Urinary bladder (tissue), 4 donors: ENCODE measurements around the gene GYS2. TPM values are rescaled to one million over a fixed set of nuclear protein-coding genes. Genes with fewer than 3 reads are reported as not detected.
"Not testable (repeated sequence)": the region's sequence is repeated elsewhere in the genome, so short reads cannot be mapped to it uniquely, and the experiment has no call there.

Source experiments
- DNase-seq: peaks from one replicate; pipeline ENCODE4 v3.0.0-alpha.2; 2015; ENCODE audit errors: extremely low spot score
- H3K27ac ChIP-seq: one replicate; pipeline ENCODE4 v1.5.1; 2013; ENCODE audit warnings: low read depth, mild to moderate bottlenecking, moderate library complexity
- H3K36me3 ChIP-seq: one replicate; pipeline ENCODE4 v1.6.1; 2013; ENCODE audit warnings: mild to moderate bottlenecking, moderate library complexity; ENCODE audit not compliant: insufficient read depth
- H3K4me1 ChIP-seq: one replicate; pipeline ENCODE4 v1.6.1; 2013; ENCODE audit warnings: mild to moderate bottlenecking, moderate library complexity; ENCODE audit not compliant: insufficient read depth
- H3K4me3 ChIP-seq: one replicate; pipeline ENCODE4 v1.5.1; 2013; ENCODE audit warnings: low read depth, low read length
- WGBS: extraction: QIAGEN DNeasy Blood & Tissue Kit; methylation state at CpG from one replicate; pipeline ENCODE4 v1.1.7; 2013; 5-methylcytosine and 5-hydroxymethylcytosine counted together
- polyA plus RNA-seq: library from polyadenylated mRNA; stranded (reverse); fragments of 200-250 nt; gene quantifications from one replicate; pipeline ENCODE4 v1.2.3, GENCODE V29; 2013
- total RNA-seq: library from RNA; depleted of rRNA; stranded (reverse); fragments of >200 nt; gene quantifications from one replicate; pipeline ENCODE4 v1.2.3, GENCODE V29; 2014
- donor health status: healthy with polysubstance abuse.
- donor health status: healthy.

GYS2 gene
- total and polyA plus RNA-seq, 2 donors, result 0.04 TPM; not detected in 1

DNA sequence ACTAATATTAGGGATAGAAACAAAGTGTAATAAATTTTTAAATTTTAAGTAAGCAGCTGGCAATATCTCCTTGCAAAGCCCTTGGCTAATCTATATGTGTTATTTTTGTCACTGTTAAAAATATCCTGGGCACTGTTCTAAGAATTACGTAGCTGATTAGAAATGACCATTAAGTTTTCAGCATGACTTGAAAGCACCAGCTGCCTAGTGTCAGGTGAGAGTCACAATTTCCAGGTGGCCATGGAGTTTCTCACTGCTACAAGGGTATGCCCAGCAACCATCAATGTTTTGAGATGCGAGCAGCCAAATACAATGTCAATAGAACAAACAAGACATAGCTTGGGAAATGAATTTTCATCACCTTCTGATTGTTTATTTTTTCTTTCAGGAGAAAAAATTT lies 23.3 kb upstream of the GYS2 start:
- no peak overlapping the region for H3K4me3 ChIP-seq
- no peak for DNase-seq
- WGBS, result 97% methylated on average over 2 of the region's 2 CpGs
- H3K4me1 ChIP-seq, result no peaks in the 10 kb centered on the region
- H3K27ac ChIP-seq, result no peak overlapping the region
- H3K36me3 ChIP-seq, result peaks cover 5% of the 10 kb centered on the region

DNA sequence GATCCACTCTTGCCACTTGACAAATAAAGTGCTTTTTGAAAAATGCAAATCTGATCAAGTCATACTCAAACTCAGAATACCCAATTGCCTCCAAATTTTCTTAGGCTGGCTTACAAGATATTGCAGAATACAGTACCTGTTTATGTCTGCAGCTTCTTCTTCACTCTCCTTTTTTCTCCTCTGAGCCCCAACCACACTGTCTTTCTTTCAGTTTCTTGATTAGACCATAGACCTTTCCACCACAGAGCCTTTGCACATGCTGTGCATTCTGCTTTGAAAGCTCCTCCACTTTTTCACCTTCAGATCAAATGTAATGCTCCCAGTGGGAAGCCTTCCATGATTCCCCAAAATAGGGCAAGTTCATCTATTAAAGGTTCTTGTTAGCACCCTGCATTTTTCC lies 13.9 kb upstream of the GYS2 start:
- Histone ChIP-seq H3K27ac (no peak overlapping the region), H3K36me3 (no peaks in the 10 kb centered on the region), H3K4me3 (no peak overlapping the region), H3K4me1 (no peaks in the 10 kb centered on the region)
- DNase-seq, result no peak

DNA sequence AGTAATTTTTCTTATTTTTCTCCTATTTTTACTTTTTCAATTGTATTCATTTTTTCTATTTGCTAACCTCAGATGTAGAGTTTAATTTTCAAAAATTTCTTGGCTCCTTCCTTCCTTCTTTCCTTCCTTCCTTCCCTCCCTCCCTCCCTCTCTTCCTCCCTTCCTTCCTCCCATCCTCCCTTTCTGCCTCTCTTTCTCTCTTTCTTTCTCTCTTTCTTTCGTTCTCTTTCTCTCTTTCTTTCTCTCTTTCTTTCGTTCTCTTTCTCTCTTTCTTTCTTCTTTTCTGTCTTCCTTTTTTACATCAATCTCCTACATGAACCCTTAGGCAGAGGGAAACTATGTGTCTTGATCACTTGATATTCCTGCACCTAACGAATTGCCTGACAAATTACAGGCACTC lies 12.4 kb upstream of the GYS2 start:
- no peak for DNase-seq
- no peak overlapping the region for H3K4me3 ChIP-seq
- WGBS, result 93% methylated on average over 3 of the region's 3 CpGs
- H3K27ac ChIP-seq, result no peak overlapping the region
- no peaks in the 10 kb centered on the region for H3K4me1 ChIP-seq
- H3K36me3 ChIP-seq, result no peaks in the 10 kb centered on the region

DNA sequence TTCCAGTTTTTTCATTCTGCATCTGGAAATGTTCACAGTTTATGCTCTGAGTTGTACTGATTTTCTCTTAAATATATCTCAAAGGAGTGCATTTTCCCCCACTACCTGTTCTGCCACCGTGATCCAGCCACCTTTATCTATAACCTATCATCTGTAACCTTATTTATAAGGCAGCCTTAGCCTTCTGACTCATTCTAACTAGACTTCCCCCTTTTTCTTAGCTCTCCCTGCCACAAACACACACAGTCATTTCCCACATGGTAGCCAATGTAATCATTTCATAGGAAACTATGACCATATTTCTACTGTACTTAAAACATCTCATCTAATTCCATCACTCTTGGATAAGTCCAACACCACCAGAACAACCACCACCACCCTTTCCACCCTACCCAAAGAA lies 10.8 kb upstream of the GYS2 start:
- Histone ChIP-seq H3K4me1 (no peaks in the 10 kb centered on the region), H3K4me3 (no peak overlapping the region), H3K36me3 (no peaks in the 10 kb centered on the region), H3K27ac (no peak overlapping the region)
- 51% methylated on average over 1 of the region's 1 CpG for WGBS
- DNase-seq, result no peak

DNA sequence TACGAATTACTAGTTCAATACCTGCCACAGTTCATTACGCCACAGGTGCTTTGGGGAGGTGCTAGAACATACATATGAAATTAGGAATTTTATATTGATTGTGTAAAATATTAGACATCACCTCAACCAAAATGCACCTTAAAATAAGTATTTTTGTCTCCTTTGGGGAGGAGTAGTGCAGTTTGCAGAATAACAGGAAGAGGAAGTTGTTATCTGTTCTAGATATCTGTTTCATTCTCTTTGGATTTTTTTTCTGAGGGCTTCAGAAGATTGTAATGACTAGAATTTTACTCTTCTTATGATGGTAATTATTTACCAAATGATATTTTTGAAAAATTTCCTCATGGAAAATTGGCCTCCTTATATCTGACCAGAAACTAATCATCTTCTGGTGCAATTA lies 9.9 kb upstream of the GYS2 start:
- Histone ChIP-seq H3K4me1 (no peaks in the 10 kb centered on the region), H3K27ac (no peak overlapping the region), H3K4me3 (no peak overlapping the region), H3K36me3 (no peaks in the 10 kb centered on the region)
- 93% methylated on average over 2 of the region's 2 CpGs for WGBS
- no peak for DNase-seq

DNA sequence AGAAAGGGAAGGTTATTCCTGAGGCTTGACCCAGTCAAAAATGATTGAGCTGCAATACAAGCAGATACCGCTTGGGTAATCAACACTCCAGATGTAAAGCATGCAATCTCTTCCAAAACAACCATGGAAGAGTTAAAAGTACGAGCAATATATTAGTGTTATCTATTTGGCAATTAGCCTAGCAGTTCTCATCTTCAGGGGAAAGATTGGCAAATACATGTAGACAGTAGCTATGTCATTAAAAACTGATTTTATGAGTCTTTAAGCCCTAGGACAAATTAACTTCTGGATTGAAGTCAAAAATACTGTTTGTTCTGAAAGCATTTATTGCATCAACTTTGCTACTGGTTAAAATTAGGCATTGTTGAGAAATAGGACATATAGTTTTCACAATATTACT lies 9.3 kb upstream of the GYS2 start:
- Histone ChIP-seq H3K4me3 (no peak overlapping the region), H3K4me1 (no peaks in the 10 kb centered on the region), H3K27ac (no peak overlapping the region), H3K36me3 (no peaks in the 10 kb centered on the region)
- 39% methylated on average over 2 of the region's 2 CpGs for WGBS
- no peak for DNase-seq

DNA sequence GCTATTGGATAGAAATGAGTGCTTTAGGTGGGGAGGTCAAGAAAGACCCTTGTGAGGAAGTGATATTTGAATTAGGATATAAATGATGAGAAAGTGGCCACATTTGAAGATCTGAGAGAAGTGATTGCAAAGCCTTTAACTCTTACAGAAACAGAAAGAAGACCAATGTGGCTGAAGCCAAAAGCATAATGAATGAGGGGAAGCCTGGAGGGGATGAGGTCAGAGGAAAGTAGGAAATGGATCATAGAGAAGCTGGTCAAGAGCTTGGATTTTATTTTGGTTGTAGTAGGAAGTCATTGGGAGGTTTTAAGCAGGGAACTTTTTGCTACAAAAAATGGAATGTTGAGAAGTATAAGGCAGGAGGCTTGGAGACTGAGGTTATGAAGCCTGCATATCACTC lies 3.5 kb upstream of the GYS2 start:
- Histone ChIP-seq H3K27ac (no peak overlapping the region), H3K4me1 (no peaks in the 10 kb centered on the region), H3K4me3 (no peak overlapping the region), H3K36me3 (no peaks in the 10 kb centered on the region)
- DNase-seq, result no peak

DNA sequence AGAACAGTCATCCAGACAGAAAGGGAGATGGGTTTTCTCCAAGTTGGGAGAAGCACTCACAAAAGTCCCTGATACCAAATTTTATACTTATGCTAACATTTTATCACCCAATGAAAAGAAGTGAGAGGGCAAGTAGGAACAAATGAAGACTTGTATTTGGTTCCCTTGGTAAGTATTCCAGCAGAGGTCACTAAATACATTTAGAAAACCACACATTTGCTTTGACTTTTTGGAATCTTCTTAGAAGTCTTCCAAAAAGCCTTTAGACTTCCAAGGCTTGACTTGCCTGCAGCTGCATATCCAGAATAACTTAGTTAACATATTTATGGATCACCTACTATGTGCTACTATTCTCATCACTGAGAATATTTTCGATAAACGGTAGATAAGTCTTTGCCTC lies 3.1 kb upstream of the GYS2 start:
- no peak for DNase-seq
- no peak overlapping the region for H3K4me3 ChIP-seq
- H3K27ac ChIP-seq, result no peak overlapping the region
- 72% methylated on average over 2 of the region's 2 CpGs for WGBS
- H3K36me3 ChIP-seq, result no peaks in the 10 kb centered on the region
- no peaks in the 10 kb centered on the region for H3K4me1 ChIP-seq

DNA sequence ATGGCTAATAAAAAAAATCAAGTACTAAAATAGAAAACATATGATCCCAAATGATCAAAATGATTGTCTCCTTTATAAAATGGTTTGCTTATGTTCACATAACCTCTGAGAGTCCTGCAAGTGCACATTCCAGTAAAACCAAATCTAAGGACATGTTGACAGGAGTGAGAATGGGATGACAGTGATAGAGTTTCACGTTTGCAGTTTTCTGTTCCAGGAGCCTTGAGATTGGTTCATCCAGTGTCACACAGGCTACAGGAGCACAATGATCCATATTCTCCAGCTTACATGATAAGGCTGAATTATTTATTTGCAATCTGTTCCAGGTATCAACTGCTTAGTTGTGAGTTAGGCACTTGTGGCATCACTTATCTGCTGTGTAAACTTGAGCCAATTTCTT lies 1.5 kb upstream of the GYS2 start:
- DNase-seq, result no peak
- H3K36me3 ChIP-seq, result no peaks in the 10 kb centered on the region
- H3K27ac ChIP-seq, result no peak overlapping the region
- WGBS, result 44% methylated on average over 1 of the region's 1 CpG
- no peaks in the 10 kb centered on the region for H3K4me1 ChIP-seq
- H3K4me3 ChIP-seq, result no peak overlapping the region

DNA sequence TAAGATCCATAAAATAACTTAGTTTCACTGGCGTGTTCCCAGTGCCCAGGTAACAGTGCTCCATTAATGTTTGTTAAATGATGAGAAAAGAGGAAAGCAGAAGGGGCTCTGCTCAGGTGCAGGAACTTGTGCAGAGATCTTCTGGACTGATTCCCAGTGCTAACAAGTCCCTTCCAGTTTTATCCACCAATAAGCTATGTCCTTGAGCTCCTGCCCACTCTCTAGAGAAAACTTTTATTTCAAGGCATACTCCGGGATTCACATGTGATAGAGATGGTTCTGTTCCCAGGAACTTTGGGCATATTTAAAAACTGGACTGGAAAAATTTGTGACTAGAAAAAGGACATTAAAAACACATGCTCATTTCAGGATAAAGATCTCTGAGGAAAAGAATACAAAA lies 1.9 kb downstream of the GYS2 start:
- H3K4me1 ChIP-seq, result no peaks in the 10 kb centered on the region
- H3K4me3 ChIP-seq, result no peak overlapping the region
- WGBS, result 56% methylated on average over 2 of the region's 2 CpGs
- H3K36me3 ChIP-seq, result no peaks in the 10 kb centered on the region
- no peak overlapping the region for H3K27ac ChIP-seq
- no peak for DNase-seq

DNA sequence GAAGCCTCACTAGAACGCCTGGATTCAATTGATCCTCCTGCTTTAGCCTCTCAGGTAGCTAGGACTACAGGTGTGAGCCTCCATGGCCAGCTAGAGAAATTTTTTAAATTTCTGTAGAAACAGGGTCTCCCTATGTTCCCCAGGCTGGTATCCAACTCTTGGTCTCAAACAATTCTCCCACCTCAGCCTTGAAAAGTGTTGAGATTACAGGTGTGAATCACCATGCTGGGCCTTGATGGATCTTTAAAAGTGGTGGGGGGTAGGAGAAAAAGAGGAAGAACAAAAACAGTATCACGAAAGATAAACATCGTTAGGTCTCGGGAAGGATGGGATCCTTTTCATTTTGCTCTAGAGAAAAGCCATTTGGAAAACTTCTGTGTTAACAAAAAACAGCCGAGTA lies 4.5 kb downstream of the GYS2 start:
- no peak overlapping the region for H3K27ac ChIP-seq
- no peaks in the 10 kb centered on the region for H3K4me1 ChIP-seq
- DNase-seq, result no peak
- WGBS, result 56% methylated on average over 5 of the region's 5 CpGs
- H3K4me3 ChIP-seq, result no peak overlapping the region
- no peaks in the 10 kb centered on the region for H3K36me3 ChIP-seq

DNA sequence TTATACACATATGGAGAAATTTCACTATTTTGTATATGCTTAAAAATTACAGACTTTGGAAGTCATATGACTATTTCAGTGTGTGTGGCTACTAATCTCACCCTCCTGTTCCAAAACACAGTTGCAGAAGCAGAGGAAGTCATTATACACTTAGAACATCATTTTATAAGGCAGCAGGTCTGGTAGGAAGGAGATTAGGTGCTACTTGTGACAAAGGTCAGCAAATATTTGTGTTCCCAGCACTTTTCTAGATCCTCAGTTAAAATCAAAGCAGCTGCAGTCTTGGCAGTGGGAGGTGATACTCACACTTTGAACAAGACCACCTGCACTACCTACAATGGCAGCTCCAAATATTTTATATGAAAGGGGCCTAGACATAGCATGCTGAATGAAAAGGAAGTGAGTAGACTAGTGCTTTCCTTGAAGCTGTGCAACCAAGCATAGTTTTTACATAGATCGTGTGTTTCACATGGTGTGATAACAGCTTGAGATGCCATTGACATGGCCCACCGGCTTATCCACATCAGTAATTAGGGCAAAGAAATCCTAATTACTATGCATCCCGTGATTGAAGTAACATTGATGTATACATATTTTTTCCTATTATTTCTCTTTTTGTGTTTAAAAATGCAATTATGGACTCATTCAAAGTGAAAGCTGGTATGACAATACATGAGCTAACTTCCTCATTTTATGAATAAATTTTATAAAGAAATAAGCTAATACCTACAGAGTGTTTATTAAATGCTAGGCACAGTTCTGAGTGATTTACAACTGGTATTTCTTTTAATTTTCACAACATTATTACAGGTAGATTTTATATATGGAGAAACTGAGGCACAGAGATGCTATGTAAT lies 5.3 kb downstream of the GYS2 start:
- H3K4me3 ChIP-seq, result no peak overlapping the region
- 80% methylated on average over 3 of the region's 3 CpGs for WGBS
- no peaks in the 10 kb centered on the region for H3K36me3 ChIP-seq
- no peak overlapping the region for H3K27ac ChIP-seq
- no peaks in the 10 kb centered on the region for H3K4me1 ChIP-seq
- no peak for DNase-seq

DNA sequence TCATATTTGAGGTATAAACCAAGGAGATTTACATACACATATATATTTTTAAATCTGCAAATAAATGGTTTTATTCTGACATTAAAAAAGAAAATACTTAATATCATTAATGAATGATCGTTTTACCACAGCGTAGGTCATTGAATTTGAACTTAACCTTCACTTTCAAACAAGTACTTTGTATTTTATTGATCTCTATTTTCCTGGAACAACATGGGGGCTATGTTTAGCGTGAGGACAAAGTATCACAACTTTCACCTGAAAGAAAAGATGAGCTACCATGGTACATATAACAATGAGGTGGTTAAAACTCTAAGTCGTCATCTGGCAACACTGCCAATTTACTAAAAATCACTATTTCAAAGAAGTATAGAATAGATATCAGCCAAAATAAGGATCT lies 6.0 kb downstream of the GYS2 start:
- H3K4me1 ChIP-seq, result no peaks in the 10 kb centered on the region
- H3K36me3 ChIP-seq, result no peaks in the 10 kb centered on the region
- H3K4me3 ChIP-seq, result no peak overlapping the region
- 85% methylated on average over 4 of the region's 4 CpGs for WGBS
- H3K27ac ChIP-seq, result no peak overlapping the region
- no peak for DNase-seq

DNA sequence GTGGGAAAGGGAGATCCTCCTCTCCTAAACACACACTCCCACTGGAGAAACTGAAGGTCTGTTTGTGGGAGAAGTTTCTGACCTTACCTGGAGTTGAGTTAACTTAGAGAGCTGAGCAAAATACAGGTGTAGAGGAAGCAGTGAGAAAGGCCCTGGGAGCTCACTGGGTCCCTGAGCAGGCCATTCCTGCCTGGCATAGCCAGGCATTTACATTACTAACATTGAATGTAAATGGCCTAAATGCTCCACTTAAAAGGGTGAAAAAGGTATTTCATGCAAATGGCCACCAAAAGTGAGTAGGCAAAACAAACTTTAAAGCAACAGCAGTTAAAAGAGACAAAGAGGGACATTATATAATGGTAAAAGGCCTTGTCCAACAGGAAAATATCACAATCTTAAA lies 9.3 kb downstream of the GYS2 start:
- H3K4me3 ChIP-seq, DNase-seq, H3K4me1 ChIP-seq, H3K36me3 ChIP-seq, H3K27ac ChIP-seq: not testable (repeated sequence)

DNA sequence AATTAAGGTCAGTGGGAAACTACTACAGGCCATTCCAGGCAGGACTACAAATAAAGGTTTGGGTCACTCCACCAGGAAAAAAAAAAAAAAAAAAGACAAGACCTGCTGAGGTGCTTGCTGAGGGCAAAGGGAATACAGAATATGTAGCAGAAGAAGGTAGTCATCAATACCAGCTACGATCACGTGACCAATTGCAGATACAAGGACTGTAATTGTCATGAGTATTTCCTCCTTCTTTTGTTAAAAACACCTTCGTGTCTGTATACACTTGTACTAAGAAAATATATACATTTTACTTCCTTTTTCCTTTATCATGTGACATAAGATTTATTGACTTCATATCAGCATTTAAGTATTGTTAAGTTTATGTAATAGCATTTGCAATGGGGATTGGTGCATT lies 19.2 kb downstream of the GYS2 start:
- 75% methylated on average over 3 of the region's 3 CpGs for WGBS
- no peak overlapping the region for H3K4me3 ChIP-seq
- H3K27ac ChIP-seq, result no peak overlapping the region
- no peaks in the 10 kb centered on the region for H3K4me1 ChIP-seq
- no peak for DNase-seq
- no peaks in the 10 kb centered on the region for H3K36me3 ChIP-seq
